Fibroblast of pulmonary artery (primary cell): Measurements from ENCODE around the gene SGPL1.

Experiments
- DNase-seq: peaks from one replicate; pipeline ENCODE4 v3.0.0-alpha.2; 2010; ENCODE audit warnings: low read depth
- H3K4me3 ChIP-seq: replicated peaks from 2 replicates; pipeline ENCODE4 v1.5.1; 2011; ENCODE audit warnings: low read depth, mild to moderate bottlenecking, control low read depth, low read length, moderate library complexity
- TF ChIP-seq, protein P1 (sequence below): IDR thresholded peaks from 2 replicates; pipeline ENCODE4 v1.5.1; 2011; ENCODE audit warnings: mild to moderate bottlenecking, control low read depth, low read length, inconsistent platforms; ENCODE audit errors: missing control alignments

SGPL1 gene

DNA sequence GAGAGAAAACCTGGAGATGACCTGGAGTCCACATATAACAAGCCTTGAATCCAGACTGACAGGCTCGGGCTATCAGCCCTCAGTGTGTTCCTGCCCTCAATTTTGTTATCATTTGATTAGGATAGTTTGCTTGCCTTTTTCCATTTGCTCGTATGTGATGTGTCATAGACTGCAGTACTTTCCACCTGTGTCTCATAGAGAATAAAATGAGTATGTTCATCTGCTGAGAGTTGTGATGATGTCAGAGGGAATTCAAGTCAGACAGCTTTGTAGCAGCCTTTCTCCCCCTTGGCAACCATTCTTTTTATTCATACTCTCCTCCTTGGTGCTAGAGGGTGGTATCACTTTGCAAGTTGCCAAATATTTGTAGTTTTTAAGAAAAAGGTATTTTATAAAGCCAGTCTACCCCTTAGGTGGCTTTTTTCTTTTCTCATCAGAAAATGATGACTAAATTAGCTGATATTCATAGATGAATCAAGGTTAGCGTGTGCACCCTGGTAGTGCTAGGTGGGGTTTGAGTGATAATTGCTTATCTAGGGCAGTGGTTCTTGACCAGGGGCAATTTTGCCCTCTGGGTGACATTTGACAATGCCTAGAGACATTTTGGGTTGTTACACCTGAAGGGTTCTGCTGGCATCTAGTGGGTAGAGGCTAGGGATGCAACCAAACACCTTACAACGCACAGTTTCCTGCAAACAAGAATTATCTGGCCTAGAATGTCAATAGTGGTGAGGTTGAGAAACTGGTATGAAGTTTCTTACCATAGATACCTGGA is 5.4 kb downstream of the SGPL1 start:
- no peak for DNase-seq

GRCh38 chr10:70822076-70822820 is 6.5 kb downstream of the SGPL1 start:
- no peak overlapping the region for H3K4me3 ChIP-seq
- TF ChIP-seq, protein P1, sequence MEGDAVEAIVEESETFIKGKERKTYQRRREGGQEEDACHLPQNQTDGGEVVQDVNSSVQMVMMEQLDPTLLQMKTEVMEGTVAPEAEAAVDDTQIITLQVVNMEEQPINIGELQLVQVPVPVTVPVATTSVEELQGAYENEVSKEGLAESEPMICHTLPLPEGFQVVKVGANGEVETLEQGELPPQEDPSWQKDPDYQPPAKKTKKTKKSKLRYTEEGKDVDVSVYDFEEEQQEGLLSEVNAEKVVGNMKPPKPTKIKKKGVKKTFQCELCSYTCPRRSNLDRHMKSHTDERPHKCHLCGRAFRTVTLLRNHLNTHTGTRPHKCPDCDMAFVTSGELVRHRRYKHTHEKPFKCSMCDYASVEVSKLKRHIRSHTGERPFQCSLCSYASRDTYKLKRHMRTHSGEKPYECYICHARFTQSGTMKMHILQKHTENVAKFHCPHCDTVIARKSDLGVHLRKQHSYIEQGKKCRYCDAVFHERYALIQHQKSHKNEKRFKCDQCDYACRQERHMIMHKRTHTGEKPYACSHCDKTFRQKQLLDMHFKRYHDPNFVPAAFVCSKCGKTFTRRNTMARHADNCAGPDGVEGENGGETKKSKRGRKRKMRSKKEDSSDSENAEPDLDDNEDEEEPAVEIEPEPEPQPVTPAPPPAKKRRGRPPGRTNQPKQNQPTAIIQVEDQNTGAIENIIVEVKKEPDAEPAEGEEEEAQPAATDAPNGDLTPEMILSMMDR, result no peak
- DNase-seq, result no peak

More for the DNA sequence above, 5.4 kb downstream of the SGPL1 start:
- H3K4me3 ChIP-seq, result no peak overlapping the region
- TF ChIP-seq, protein P1, result no peak

GRCh38 chr10:70827086-70827757 is 11.5 kb downstream of the SGPL1 start:
- TF ChIP-seq, protein P1, result no peak
- H3K4me3 ChIP-seq, result no peak overlapping the region
- DNase-seq, result no peak

- no peak for DNase-seq
- TF ChIP-seq, protein P1, result no peak
- H3K4me3 ChIP-seq, result no peak overlapping the region
Measured at GRCh38 chr10:70828923-70829322, 13.2 kb downstream of the SGPL1 start.

- no peak for DNase-seq
- TF ChIP-seq, protein P1, result no peak
- no peak overlapping the region for H3K4me3 ChIP-seq
Measured at GRCh38 chr10:70829543-70829942, 13.8 kb downstream of the SGPL1 start.

GRCh38 chr10:70830164-70830563 is 14.4 kb downstream of the SGPL1 start:
- TF ChIP-seq, protein P1, result no peak
- no peak overlapping the region for H3K4me3 ChIP-seq
- no peak for DNase-seq
